Endothelial cell of umbilical vein (primary cell): Measurements from ENCODE around the gene CUBN. TPM values are rescaled to one million over a fixed set of nuclear protein-coding genes. Genes with fewer than 3 reads are reported as not detected.

ENCODE experiments used
- BruUV-seq: library from RNA; stranded (reverse); fragments of 400-500 nt; replicated peaks from 2 replicates; lab custom pipeline; 2021; lab: Mats Ljungman, UMichigan
- CTCF ChIA-PET: fragments of 300-600, 350-600 bp; sonication (Branson Sonifier 250); formaldehyde crosslinking; loops from one replicate; lab custom pipeline; 2021; ENCODE audit warnings: antibody characterized with exemption, inconsistent platforms; lab: Charles Lee
- POLR2A ChIA-PET: fragments of 300-600, 350-600 bp; sonication (Branson Sonifier 250); formaldehyde crosslinking; loops from one replicate; lab custom pipeline; 2021; ENCODE audit warnings: antibody characterized with exemption, inconsistent platforms; lab: Charles Lee
- DNase-seq: peaks from one replicate; pipeline ENCODE4 v3.0.0-alpha.2; 2011; ENCODE audit warnings: low read depth, low spot score
- FAIRE-seq: peaks from 2 replicates; lab custom pipeline; 2011; peaks lifted over from hg19 to GRCh38; lab: Jason Lieb, UNC
- H2AFZ ChIP-seq: 2 replicates; pipeline ENCODE4 v1.6.0; 2012; ENCODE audit warnings: low read depth, low read length, control low read depth, inconsistent platforms
- H3K27ac ChIP-seq: 2 replicates; pipeline ENCODE4 v1.5.1; 2011; ENCODE audit warnings: low read depth, mild to moderate bottlenecking, control low read depth, low read length, moderate library complexity; ENCODE audit not compliant: insufficient read depth
- H3K27me3 ChIP-seq, 2 experiments: 2 replicates each; pipeline versions ENCODE4 v1.6.0 to v1.6.1; 2011; ENCODE audit warnings: low read length in 2 of 2, mixed read lengths in 1 of 2; ENCODE audit not compliant: control insufficient read depth in 2 of 2, insufficient read depth in 2 of 2
- H3K36me3 ChIP-seq, 2 experiments: 2 replicates in 1 of 2; 3 replicates in 1 of 2; pipeline ENCODE4 v1.5.1; 2011; ENCODE audit warnings: low read length in 2 of 2, mild to moderate bottlenecking in 1 of 2, moderate library complexity in 1 of 2; ENCODE audit not compliant: control insufficient read depth in 2 of 2, insufficient read depth in 2 of 2; ENCODE audit errors: extremely low read depth in 1 of 2
- H3K4me1 ChIP-seq: 3 replicates; pipeline ENCODE4 v1.5.1; 2011; ENCODE audit warnings: mild to moderate bottlenecking, low read length; ENCODE audit not compliant: control insufficient read depth, insufficient read depth; ENCODE audit errors: extremely low read depth
- H3K4me2 ChIP-seq: 2 replicates; pipeline ENCODE4 v1.6.1; 2011; ENCODE audit warnings: low read length, control low read depth, mixed read lengths; ENCODE audit not compliant: insufficient read depth
- H3K4me3 ChIP-seq, 3 experiments: fragments of 200-600 bp in 1 of 3; sonication (generic), shearing (Covaris generic) in 1 of 3; replicated peaks in 1 of 3; 2 replicates each; pipeline ENCODE4 v1.5.1; 2011 to 2016; ENCODE audit warnings: control low read depth in 3 of 3, low read length in 3 of 3, mild to moderate bottlenecking in 2 of 3, inconsistent platforms in 1 of 3, low read depth in 1 of 3, moderate library complexity in 1 of 3; ENCODE audit not compliant: insufficient read depth in 1 of 3
- H3K79me2 ChIP-seq: 2 replicates; pipeline ENCODE4 v1.6.0; 2012; ENCODE audit warnings: low read length, inconsistent platforms; ENCODE audit not compliant: control insufficient read depth, insufficient read depth
- H3K9ac ChIP-seq: replicated peaks from 2 replicates; pipeline ENCODE3; 2011; ENCODE audit warnings: low read length, control low read depth; ENCODE audit not compliant: insufficient read depth; ENCODE audit errors: extremely low read depth
- H3K9me1 ChIP-seq: replicated peaks from 3 replicates; pipeline ENCODE4 v1.6.0; 2011; ENCODE audit warnings: mild to moderate bottlenecking, low read length; ENCODE audit not compliant: control insufficient read depth, insufficient read depth; ENCODE audit errors: extremely low read depth
- H3K9me3 ChIP-seq: replicated peaks from 2 replicates; pipeline ENCODE4 v1.5.1; 2012; ENCODE audit warnings: low read length, inconsistent platforms; ENCODE audit not compliant: control insufficient read depth, insufficient read depth
- H4K20me1 ChIP-seq: replicated peaks from 2 replicates; pipeline ENCODE3; 2011; ENCODE audit warnings: mild to moderate bottlenecking, low read length; ENCODE audit not compliant: control insufficient read depth, insufficient read depth; ENCODE audit errors: extremely low read depth
- CTCF ChIP-seq, 2 donors: IDR thresholded peaks; 1 replicate in 1 of 2; 2 replicates in 1 of 2; pipeline ENCODE4 v1.5.1; 2011; ENCODE audit warnings: low read length in 2 of 2, mild to moderate bottlenecking in 2 of 2, moderate library complexity in 2 of 2, control low read depth in 1 of 2, inconsistent platforms in 1 of 2, low read depth in 1 of 2; ENCODE audit not compliant: insufficient read depth in 1 of 2; ENCODE audit errors: extremely low read depth in 1 of 2
- EZH2 ChIP-seq: IDR thresholded peaks from 2 replicates; pipeline ENCODE4 v1.6.1; 2012; ENCODE audit warnings: borderline replicate concordance, low read depth, mild to moderate bottlenecking, moderate library complexity, low read length, inconsistent platforms; ENCODE audit not compliant: severe bottlenecking
- FOS ChIP-seq: IDR thresholded peaks from 2 replicates; pipeline ENCODE4 v1.6.1; 2011; ENCODE audit warnings: mild to moderate bottlenecking, low read length, moderate library complexity, borderline replicate concordance; ENCODE audit not compliant: insufficient read depth
- GATA2 ChIP-seq: IDR thresholded peaks from 2 replicates; pipeline ENCODE4 v1.7.0; 2011; ENCODE audit warnings: low read depth, mild to moderate bottlenecking, moderate library complexity, mixed read lengths, low read length; ENCODE audit not compliant: insufficient read length, insufficient read depth
- JUN ChIP-seq: IDR thresholded peaks from 2 replicates; pipeline ENCODE4 v1.6.1; 2011; ENCODE audit warnings: borderline replicate concordance, low read depth; ENCODE audit not compliant: insufficient read length, insufficient read depth
- MAX ChIP-seq: IDR thresholded peaks from 2 replicates; pipeline ENCODE4 v1.6.1; 2011; ENCODE audit not compliant: insufficient read depth, insufficient read length
- MYC ChIP-seq: IDR thresholded peaks from one replicate; pipeline ENCODE4 v1.6.1; 2011; ENCODE audit warnings: mild to moderate bottlenecking, low read depth, low read length
- POLR2A ChIP-seq: IDR thresholded peaks from 2 replicates; pipeline ENCODE4 v1.6.1; 2012; ENCODE audit warnings: low read depth, mild to moderate bottlenecking, control low read depth, low read length
- POLR2AphosphoS5 ChIP-seq: IDR thresholded peaks from 2 replicates; pipeline ENCODE4 v1.6.1; 2012; ENCODE audit warnings: low read depth, mild to moderate bottlenecking, control low read depth, low read length, moderate library complexity; ENCODE audit not compliant: insufficient read depth
- dilution Hi-C: fragments of 300-500 bp; cut with MboI; formaldehyde crosslinking; loops from one replicate; pipeline ENCODE4 v1.15.0; 2019; ENCODE audit warnings: low sequenced_read_pairs; ENCODE audit not compliant: extremely low pct_ligation_motif_present
- intact Hi-C: fragments of 100-400 bp; cut with micrococcal nuclease; formaldehyde crosslinking; loops from one replicate; pipeline ENCODE4 v1.10.0; 2022
- polyA plus RNA-seq, 4 experiments: library from polyadenylated mRNA; depleted of rRNA in 3 of 4; stranded (reverse) in 3 of 4; unstranded in 1 of 4; fragments of >200 nt; gene quantifications; 2 replicates each; pipeline versions ENCODE4 v1.2.1 to v1.2.3, GENCODE V29; 2011 to 2012; ENCODE audit warnings: missing spikeins in 1 of 4
- total RNA-seq: library from RNA; stranded (reverse); gene quantifications from 2 replicates; pipeline ENCODE4 v1.2.3, GENCODE V29; 2021

Gene CUBN
- total and polyA plus RNA-seq, 2 donors (not counting 3 experiments of a cell fraction or from before 2014, with no cell fraction given) = 2.7 to 4.6 TPM

GRCh38 chr10:17022896-17023295, 106.7 kb downstream of the CUBN start:
- no peaks in the 10 kb centered on the region for H3K9me3 ChIP-seq
- no TSS peak for BruUV-seq
- CTCF ChIA-PET = interaction anchor here (0.6 to 1.5 kb wide), 5 partner anchors 13 to 208 kb away, joined by 3 to 4 read pairs (median 4); no protein-coding TSS in a partner anchor

More at GRCh38 chr10:17022896-17023295, 106.7 kb downstream of the CUBN start:
- Histone ChIP-seq H3K4me3 (no peak overlapping the region), H3K27ac (peak overlapping the region; percentile 72), H3K9ac (peak overlapping the region; percentile 96), H3K9me1 (no peaks in the 10 kb centered on the region), H2AFZ (no peak overlapping the region), H3K79me2 (no peaks in the 10 kb centered on the region), H3K4me2 (peak overlapping the region; percentile 35), H3K4me1 (peaks cover 46% of the 10 kb centered on the region), H3K36me3 (no peaks in the 10 kb centered on the region), H4K20me1 (no peaks in the 10 kb centered on the region), H3K27me3 (no peaks in the 10 kb centered on the region)
- intact Hi-C loops = loop anchor here (1.0 kb wide), 4 partner anchors 17 to 193 kb away; no protein-coding TSS in a partner anchor
- no peak for TF ChIP-seq MAX
- TF ChIP-seq EZH2 = no peak
- TF ChIP-seq CTCF (IDR thresholded peaks at IDR 0.05; ENCODE audit: extremely low read depth in 1 of 2, insufficient read depth in 1 of 2, low read depth in 1 of 2, low read length in 2 of 2) = no peak
- no peak for TF ChIP-seq MYC
- TF ChIP-seq GATA2 = no peak
- no peak for TF ChIP-seq JUN
- no peak for TF ChIP-seq POLR2AphosphoS5
- no peak for TF ChIP-seq POLR2A
- no peak for TF ChIP-seq FOS
- POLR2A ChIA-PET = interaction anchor here (0.9 to 1.0 kb wide), 3 partner anchors 26 to 207 kb away, joined by 4 to 5 read pairs (median 4); no protein-coding TSS in a partner anchor
- dilution Hi-C loops = no loop called here
- DNase-seq (no peak), FAIRE-seq (no peak)
